Right lung (tissue), 10 donors: ENCODE data around the gene IQGAP1. TPM values are rescaled to one million over a fixed set of nuclear protein-coding genes. Genes with fewer than 3 reads are reported as not detected.
"Not testable (repeated sequence)": the region's sequence is repeated elsewhere in the genome, so short reads cannot be mapped to it uniquely, and the experiment has no call there.

Source experiments
- DNase-seq, 2 donors: peaks; one replicate each; pipeline ENCODE4 v3.0.0-alpha.2; 2013
- long read RNA-seq, 8 donors: transcript quantifications; one replicate each; lab custom pipeline, GENCODE V29; 2026
- polyA plus RNA-seq, 5 donors: library from polyadenylated mRNA; unstranded; fragments of 120-200 nt; gene quantifications; one replicate each; pipeline versions ENCODE4 v1.2.1 to v1.2.3, GENCODE V29; 2013; ENCODE audit warnings: inconsistent platforms in 1 of 5, low replicate concordance in 1 of 5; ENCODE audit not compliant: insufficient read length in 5 of 5, insufficient read depth in 1 of 5

IQGAP1 gene
- polyA plus RNA-seq: 100 to 1,000 TPM; 172 to 244 (median 224) TPM
- long read RNA-seq, donor 1, full-length matches to known transcripts: 19 of 86 reads
- long read RNA-seq, donor 1, partial matches to known transcripts: 67 of 86 reads
- long read RNA-seq, donor 1, other reads (novel, unspliced or antisense): 0 of 86 reads
- long read RNA-seq, donor 2, full-length matches to known transcripts: 18 of 18 reads
- long read RNA-seq, donor 2, partial matches to known transcripts: 0 of 18 reads
- long read RNA-seq, donor 2, other reads (novel, unspliced or antisense): 0 of 18 reads
- long read RNA-seq, donor 3, full-length matches to known transcripts: 15 of 39 reads
- long read RNA-seq, donor 3, partial matches to known transcripts: 24 of 39 reads
- long read RNA-seq, donor 3, other reads (novel, unspliced or antisense): 0 of 39 reads
- long read RNA-seq, donor 4, full-length matches to known transcripts: 6 of 84 reads
- long read RNA-seq, donor 4, partial matches to known transcripts: 78 of 84 reads
- long read RNA-seq, donor 4, other reads (novel, unspliced or antisense): 0 of 84 reads
- long read RNA-seq, donor 5, full-length matches to known transcripts: 14 of 156 reads
- long read RNA-seq, donor 5, partial matches to known transcripts: 142 of 156 reads
- long read RNA-seq, donor 5, other reads (novel, unspliced or antisense): 0 of 156 reads
- long read RNA-seq, donor 6, full-length matches to known transcripts: 15 of 75 reads
- long read RNA-seq, donor 6, partial matches to known transcripts: 60 of 75 reads
- long read RNA-seq, donor 6, other reads (novel, unspliced or antisense): 0 of 75 reads
- long read RNA-seq, donor 7, full-length matches to known transcripts: 7 of 22 reads
- long read RNA-seq, donor 7, partial matches to known transcripts: 15 of 22 reads
- long read RNA-seq, donor 7, other reads (novel, unspliced or antisense): 0 of 22 reads
- long read RNA-seq, donor 8, full-length matches to known transcripts: 3 of 14 reads
- long read RNA-seq, donor 8, partial matches to known transcripts: 11 of 14 reads
- long read RNA-seq, donor 8, other reads (novel, unspliced or antisense): 0 of 14 reads

GRCh38 chr15:90387534-90388461 is at the start of gene IQGAP1:
TSS of gene IQGAP1 (plus strand) at chr15:90388242. CDS start at chr15:90388342, 100 bp downstream.
- DNase-seq: peak; percentile 89 to 91

DNA sequence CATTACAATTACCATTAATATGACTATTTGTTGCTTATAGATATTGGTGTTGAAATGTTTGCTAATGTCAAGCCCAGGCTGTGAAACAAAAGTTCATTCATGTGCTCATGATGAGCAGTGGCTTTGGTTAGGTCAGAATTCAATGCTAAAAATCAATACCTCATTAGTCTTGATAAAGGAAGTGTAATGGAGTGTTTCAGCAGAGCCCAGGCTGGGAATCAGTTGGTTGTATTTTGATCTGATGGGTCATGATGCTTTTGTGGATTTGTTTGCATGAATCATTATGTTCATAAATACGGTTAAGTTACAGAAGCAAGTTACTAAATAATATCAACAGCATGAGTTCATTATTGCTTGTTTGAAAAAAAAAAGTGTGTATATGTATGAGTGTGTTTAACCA is 49.5 kb upstream of the IQGAP1 start:
- DNase-seq: no peak

DNA sequence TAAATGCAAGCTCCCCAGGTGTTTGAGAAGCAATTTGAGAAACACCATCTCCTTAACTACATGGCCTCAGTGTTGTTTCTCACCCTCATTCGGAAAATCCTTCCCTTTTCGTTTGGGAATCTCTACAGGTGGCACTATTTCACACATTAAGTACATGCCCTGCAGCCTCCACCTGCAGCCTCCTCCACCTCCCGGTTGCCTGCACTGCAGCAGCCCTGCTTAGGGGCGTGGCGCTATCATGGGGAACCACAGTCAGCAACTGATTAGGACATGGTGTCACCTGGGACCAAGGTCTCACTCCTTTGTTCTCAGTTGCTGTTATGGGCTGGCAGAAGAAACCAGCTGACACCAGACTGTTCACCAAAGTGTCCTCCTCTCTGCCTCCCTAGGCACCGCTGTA is 47.7 kb upstream of the IQGAP1 start:
- no peak for DNase-seq

- no peak for DNase-seq
Measured at GRCh38 chr15:90343302-90343790, 44.7 kb upstream of the IQGAP1 start.

- DNase-seq: no peak
Measured at GRCh38 chr15:90344662-90345061, 43.4 kb upstream of the IQGAP1 start.

DNA sequence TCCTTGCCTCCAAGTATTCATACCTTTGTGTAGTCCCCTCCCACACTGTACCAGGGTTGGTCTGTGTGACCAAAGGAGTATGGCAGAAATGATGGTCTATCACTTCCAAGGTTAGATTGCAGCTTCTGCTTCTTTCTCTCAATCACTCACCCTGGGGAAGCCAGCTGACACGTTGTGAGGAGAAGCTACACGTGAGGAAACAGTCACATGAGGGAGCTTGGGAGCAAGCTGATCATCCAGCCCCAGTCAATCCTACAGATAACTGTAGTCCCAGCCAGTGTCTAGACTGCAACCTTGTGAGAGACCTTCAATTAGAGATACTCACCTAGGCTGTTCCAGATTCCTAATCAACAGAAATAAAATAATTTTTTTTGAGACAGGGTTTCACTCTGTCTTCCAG is 42.2 kb upstream of the IQGAP1 start:
- no peak for DNase-seq

DNA sequence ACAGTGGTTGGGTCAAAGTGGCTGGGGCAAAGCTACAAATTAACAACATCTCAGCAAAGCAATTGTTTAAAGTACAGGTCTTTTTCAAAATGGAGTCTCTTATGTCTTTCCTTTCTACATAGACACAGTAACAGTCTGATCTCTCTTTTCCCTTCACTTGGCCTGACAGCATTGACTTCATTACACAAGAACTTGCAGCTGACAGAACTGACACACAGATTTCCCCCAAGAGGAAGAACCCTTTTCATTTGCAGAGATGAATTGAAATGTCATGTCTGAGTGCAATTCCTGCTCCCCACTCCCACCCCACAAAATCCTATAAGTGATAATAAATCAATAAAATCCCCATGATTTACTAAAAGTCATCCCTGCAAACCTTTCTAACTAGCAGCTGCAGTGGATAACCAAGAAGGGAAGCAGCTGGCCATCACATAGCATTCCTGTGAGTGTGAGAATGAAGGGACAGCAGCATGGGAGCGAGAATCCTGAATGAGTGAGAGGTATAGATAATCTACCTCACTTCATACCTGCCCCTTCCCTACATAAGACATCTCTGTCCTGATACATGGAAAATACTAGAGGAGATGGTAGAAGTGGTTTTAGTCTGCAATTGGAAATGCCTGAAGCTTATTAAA is 40.5 kb upstream of the IQGAP1 start:
- not testable (repeated sequence) for DNase-seq

DNA sequence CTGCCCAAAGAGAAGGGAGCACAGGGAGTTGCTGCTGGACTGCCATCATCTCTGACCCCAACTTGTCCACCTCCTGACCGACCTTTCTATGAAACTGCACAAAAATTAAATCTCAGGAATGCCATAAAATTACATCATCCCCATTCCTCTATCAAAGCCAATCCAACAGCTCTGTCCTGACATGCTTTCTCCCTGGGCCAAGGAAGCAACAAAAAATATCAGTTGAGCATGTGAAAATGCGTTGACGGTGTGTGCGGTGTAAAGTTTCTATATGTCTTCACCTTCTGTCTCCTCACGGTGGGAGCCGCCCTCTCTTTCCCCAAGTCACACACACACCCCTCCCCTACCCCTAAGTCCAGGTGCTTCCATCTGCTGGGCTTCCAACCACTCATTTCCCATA is 39.6 kb upstream of the IQGAP1 start:
- DNase-seq: no peak

- no peak for DNase-seq
Measured at GRCh38 chr15:90349072-90349471, 39.0 kb upstream of the IQGAP1 start.

GRCh38 chr15:90349821-90350220 is 38.2 kb upstream of the IQGAP1 start:
- DNase-seq: no peak

GRCh38 chr15:90351479-90352106 is 36.4 kb upstream of the IQGAP1 start:
- DNase-seq: no peak

DNA sequence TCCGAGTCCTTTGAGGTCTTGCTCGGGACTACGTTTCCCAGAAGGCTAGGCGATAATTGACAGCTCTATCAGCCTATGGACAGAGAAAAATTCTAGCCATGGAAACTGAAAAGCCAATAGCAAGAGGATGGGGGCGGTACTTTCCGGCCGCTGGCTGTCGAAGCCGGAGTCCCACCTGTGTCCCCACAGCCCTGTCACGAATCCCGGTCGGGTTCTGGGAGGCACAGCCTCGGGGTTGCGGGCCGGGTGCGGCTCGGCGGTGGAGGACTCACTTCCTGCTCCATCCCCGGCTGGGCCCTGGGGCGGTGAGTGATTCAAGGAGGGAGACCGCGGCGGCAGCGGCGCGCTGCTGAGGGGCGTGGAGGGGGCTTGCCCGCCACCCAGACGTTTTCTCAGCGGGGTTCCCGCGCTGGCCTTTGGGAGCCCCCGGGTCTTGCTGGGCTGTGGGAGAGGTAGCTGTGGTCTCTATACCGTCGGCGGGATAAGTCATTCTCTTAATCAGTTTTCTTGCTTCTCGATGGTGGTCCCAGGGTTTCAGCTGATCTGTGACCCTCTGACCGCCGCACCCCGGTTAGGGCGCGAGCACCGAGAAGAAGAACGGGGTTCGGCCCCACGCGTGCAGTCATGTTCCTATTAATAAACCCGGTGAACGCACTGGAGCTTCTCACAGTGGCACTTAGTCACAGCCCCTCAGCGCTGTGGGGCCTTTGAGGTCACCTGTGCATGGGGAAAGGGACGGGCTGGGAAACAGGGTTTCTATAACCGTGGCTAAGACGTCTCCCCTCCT is 35.7 kb upstream of the IQGAP1 start, which contains the start of gene ZNF774:
Gene ZNF774, plus strand, starts transcription at position 178 of the 787 bp plus-strand sequence. CDS start 2,377 bp downstream, outside the sequence.
- peak; percentile 91 to 97 for DNase-seq

DNA sequence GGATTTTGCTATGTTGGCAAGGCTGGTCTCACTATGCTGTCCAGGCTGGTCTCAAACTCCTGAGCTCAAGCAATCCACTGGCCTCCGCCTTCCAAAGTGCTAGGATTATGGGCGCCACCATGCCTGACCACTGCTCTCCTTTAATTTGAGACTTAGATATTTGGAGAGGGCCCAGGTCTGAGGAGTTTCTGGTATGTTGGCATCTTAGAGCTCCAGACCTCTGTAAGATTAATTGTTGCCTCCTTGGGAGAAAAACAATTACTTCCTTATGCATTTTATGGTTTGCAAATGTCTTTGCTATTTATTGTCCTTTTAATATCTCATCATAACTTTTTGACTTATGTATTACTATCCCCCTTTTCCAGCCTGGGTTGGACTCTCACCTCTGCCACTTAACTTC is 33.1 kb upstream of the IQGAP1 start:
- DNase-seq: no peak

- DNase-seq: no peak
Measured at GRCh38 chr15:90358124-90359033, 29.7 kb upstream of the IQGAP1 start.

DNA sequence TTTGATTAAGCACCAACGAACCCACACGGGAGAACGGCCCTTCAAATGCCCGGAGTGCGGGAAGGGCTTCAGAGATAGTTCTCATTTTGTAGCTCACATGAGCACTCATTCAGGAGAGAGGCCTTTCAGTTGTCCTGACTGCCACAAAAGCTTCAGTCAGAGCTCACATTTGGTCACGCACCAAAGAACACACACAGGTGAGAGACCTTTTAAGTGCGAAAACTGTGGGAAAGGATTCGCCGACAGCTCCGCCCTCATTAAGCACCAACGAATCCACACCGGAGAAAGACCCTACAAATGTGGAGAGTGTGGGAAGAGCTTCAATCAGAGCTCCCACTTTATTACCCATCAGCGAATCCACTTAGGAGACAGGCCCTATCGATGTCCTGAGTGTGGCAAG is 27.3 kb upstream of the IQGAP1 start:
- DNase-seq: no peak

- no peak for DNase-seq
Measured at GRCh38 chr15:90362936-90363212, 25.2 kb upstream of the IQGAP1 start.

DNA sequence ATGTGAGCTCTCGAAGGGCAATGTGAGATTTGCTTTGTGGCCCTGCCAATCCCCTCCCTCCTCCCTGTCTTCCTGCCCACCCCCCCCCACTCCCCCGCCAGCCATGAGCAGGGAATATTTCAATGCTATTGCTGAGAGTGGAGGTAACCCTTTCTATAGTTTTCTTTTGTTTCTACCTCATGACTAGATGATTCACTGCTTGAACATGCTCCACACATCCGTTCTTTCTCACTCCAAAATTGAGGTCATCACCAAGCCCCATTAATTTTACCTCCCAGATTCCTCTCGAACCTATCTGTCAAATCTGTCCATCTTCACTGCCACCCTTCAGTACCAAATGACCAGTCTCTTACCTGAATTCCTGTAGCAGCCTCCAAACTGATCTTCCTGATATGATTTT is 23.8 kb upstream of the IQGAP1 start:
- DNase-seq: no peak

DNA sequence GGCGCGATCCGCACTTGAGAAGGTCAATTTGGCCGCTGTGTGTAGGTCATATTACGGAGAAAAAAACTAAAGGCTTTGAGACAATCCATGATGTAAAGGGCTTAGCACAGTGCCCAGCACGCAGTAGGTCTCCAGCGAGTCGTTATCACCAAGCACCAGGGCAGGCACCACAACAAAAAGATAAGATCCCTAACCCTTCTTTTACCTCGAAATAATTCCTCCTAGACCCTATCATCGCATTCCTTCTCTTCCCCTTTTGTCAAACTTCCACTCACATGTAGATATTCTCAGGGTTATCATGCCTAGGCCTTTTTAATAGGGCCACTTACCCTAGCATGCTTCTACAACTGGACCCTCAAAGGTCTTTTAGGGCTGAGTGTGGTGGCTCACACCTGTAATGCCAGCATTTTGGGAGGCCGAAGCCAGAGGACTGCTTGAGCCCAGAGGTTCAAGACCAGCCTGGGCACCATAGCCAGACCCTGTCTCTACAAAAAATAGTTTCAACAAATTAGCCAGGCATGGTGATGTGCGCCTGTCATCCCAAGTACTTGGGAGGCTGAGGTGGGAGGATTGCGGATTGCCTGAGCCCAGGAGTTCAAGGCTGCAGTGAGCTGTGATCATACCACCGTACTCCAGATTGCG is 22.5 kb upstream of the IQGAP1 start:
- no peak for DNase-seq
